Measurements from ENCODE around the gene NAT9.

Gene NAT9

DNA sequence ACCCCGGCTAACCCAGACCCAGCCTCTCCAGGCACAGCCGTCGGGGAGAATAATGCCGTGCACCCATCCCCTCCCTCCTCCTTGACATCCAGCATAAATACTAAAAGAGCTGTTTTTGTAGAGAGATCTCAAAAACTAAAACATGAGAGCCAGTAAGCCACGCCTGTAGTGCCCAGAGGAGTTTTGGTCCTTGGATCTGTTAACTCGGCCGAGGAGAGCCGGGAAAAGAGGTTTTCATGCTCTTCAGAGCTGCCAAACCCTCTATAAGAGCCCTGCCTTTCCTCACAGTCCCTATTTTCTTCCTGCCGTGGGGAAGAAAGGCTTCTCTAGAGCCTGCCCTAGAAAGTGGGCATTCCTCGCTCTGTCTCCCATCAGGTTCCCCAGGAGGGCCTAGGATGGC is 30.2 kb upstream of the NAT9 start:
- DNase-seq (ENCODE audit: low spot score): no peak

DNA sequence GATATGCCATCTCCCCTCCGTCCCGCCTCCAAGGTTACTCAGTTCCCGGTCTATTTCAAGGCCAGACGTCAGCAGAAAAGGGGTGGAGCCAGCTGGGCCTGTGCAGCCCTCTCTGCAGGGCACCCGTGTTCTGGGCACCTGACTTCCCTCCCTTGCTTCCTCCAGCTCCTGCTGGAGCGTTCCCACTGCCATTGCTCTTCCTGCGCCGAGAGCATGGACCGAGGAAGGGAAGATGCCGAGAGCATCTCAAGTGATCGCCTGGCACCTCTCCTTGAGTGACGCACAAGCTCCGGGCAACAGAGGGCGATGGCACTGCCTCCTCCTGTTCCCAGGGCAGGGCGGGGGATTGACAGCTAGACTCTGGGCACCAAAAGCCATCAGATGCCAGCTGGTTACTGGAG is 29.4 kb upstream of the NAT9 start:
- DNase-seq (ENCODE audit: low spot score): no peak

DNA sequence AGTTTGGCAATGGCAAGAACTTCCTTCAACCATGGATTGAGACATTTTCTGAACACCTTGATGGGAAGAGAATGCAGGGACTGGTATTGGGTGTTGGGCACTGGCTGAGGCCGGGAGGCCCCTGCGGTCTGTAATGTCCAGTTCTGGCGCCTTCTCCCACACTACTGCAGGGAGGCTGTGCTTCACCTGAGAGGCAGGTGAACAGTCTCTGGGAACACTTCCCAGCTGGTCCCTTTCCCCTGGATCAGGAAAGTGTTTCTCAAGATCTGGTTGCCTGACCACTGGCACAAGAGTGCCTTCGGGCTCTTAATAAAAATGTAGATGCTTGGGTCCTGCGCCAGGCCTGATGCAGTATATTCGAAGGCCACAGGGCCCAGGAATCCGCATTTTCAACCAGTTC is 28.5 kb upstream of the NAT9 start:
- no peak for DNase-seq (ENCODE audit: low spot score)

DNA sequence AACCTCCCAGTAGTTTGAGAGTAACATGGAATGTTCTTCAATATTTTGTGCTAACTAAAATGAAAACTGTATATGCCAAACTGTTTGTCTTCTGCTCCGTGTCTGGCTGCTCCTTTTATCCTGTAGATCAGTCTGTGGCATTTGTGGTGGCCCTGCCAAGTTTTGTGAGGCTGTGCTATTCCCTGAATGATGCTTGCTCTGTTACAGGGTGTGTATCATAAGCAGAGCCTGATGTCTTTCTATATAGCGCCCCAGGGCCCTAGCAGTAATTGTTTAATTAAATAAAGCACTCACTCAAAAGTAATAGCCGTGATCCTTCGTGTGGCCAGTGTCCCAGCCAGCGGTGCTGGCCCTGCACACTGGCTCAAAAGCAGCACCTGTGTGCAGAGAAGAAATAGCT is 27.8 kb upstream of the NAT9 start:
- DNase-seq (ENCODE audit: low spot score): peak; percentile 27

DNA sequence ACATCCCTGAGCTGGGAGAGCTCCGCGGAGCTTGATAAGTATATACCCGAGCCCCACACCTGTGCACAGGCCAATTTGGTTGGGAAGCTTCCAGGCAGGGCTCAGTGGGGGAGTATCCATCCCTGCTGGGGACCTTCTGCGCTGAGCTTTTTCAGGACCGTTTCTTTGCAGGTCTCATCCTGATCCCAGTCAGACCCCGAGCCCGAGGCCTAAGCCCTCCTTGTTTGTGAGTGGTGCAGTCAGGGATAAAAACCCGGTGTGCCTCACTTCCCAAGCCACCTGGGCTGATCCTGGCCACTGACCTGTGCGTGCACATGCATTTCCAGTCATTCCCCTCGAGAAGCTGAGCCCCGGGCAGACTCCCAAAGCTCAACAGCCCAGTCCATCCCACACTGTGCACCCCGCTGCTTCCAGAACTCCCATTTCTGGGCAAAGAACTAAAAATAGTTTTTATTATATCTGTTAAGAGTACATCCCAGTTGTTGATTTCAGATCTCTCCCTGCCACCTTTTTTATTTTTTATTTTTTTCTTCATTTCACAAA is 27.3 kb upstream of the NAT9 start:
- DNase-seq (ENCODE audit: low spot score): no peak

DNA sequence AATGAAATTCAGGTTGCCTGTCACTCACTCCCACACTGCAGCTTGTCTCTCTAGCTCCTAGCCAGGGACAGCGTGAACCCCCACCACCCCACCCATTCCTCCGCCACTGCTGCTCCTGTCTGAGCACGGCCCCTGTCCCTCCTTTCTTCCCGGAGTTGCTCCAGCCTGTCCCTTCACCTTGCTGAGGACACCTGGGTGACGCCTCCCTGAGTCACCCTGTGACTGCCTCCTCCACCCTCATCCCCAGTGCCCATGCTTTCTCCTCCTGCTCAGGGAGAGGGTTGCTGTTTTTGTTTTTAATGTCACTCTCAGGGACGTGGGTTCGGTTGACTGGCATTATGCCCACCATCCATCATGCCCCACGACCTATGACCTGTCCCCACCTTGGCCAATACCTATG is 25.8 kb upstream of the NAT9 start:
- DNase-seq (ENCODE audit: low spot score): no peak

DNA sequence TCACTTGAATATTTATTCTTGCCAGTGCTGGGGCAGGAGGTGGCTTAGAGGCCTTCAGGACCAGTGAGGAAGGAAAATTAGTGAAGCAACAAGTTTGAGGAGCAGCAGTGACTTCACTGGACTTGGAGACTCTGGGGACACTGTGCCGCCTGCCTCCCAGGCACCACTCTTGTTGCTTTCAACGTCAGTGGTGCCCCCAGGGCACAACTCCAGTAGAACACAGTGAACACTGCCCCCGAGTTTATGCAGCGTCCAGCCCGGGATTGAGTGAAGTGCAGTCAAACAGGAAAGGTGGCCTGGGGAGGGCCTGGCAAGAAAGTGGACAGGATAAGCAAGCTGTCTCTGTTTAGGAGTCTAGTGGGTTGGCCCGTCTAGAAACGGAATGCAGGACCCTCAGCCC is 24.4 kb upstream of the NAT9 start:
- DNase-seq (ENCODE audit: low spot score): no peak

DNA sequence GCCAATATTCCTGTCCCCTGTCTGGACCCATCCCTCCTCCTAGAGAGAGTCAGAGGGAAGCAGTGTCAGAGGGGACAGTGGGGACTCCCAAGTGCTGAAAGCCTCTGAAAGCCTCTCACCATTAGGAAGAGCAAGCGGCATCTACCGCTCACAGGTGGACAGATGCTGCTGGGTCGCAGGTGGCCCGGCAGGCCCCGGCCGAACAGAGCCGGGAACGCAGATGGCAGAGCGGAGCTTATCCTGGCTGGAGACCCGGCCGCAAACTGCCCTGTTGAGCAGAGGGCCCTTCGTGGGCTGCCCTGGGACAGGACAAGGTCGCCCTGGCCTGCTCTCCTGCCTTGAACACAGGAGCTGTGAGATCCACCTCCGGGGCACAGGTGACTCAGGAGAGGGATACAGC is 23.0 kb upstream of the NAT9 start:
- DNase-seq (ENCODE audit: low spot score): no peak

DNA sequence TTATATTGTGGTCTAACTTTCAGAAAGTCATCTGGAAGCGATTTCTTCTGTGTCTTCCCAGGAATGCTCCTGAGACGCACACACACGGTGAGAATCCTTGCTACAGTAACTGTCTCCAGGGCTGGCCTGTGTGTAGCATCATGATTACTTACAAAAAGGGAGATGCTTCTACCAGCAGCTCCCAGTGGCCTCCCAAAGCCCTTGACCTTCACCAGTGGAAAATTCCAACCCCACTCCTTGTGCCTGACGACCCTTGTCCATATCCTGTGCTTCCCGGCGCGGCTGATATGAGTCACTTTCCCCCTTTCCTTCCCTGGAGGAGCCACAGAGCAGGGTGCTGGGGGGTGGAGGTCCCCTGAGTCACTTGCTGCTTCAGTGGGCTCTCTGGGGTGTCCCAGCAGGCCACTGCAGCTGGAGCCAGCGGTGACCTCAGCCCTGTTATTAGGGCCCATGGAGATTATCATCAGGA is 22.1 kb upstream of the NAT9 start:
- no peak for DNase-seq (ENCODE audit: low spot score)

DNA sequence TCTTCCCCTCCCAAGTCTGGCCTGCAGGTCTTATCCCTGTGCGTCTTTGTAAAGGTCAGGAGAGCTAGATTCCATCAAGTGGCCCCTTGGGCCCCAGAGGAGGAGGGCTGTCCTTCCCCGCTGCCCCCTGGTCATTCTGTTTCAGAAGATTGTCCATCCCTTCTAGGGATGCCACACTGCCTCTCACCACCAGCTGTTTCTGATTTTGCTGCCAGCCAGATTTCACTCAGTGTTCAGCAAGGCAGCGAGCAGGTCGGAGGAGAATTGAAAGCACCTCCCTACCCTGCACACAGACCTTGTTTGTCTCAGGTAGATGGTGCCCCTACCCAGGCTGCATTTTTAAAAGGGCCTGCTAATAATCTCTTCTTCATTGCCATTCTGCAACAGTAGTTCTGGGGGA is 21.7 kb upstream of the NAT9 start:
- no peak for DNase-seq (ENCODE audit: low spot score)

DNA sequence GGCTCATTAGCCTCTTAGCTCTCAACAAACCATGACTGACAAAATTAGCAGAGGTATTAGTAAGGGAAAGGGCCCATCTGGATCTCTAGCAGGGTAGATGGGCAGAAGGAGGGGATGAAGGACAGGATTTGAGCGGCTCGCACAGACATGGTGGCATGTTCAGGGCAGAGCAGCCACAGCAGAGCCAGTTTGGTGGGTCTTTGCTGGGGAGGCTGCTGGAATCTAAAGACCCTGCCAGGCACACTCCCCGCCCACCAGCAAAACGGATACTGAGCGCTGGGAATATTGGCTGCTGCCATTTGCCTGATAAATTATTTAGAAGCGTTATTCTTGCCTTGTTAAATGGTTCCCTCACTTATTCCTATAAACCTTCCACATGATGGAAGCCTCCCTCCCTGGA is 20.7 kb upstream of the NAT9 start:
- no peak for DNase-seq (ENCODE audit: low spot score)

DNA sequence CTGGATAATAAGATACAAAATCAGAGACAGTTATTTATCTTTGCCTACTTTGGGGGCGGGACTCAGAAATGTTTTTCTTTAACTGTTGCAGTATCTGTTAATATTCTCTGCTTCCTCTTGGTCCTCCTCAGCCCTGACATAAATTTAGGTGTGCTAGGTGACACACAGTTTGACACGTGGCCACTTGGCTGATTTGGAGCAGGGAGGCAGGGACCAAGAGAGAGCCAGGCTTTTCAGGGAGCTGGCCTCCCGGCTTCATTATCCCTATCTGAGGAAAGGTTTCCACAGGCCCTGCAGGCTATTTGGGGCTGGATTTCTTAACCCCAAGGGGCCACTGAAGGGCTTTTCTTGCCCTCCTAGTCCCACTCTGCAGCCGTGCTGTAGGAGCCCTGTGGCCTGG is 20.1 kb upstream of the NAT9 start:
- DNase-seq (ENCODE audit: low spot score): no peak

DNA sequence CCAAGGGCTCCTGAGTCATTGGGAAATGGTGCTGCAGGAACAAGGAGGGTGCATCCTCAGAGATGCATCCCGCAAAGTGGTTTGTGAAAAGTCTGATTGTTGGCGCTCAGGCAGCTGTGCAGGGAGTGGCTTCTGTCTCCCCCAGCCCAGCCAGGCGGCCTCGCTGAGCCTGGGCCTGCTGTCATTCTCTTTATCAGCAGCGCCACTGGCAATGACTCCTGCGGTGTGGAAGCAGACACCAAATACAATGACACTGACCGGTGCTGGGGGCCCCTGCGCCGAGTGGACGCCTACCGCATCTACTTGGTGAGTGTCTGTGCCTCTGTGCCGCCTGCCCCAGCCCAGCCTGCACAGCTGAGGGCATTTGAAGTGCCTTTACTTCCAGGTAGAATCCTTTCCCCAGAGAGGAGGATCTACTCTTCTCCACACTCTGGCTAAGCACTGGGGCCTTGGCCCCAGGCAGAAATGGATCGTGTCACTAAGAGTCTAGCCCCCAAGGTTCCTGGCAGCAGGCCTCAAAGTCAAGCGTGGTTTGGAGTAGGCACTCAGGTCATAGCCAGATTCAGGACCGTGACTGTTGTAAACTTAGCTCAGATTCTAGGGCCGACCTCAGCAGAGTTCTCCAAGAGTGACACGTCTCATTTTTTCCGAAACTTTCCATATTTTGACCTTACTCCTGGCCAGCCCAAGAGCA is 19.3 kb upstream of the NAT9 start:
- no peak for DNase-seq (ENCODE audit: low spot score)

DNA sequence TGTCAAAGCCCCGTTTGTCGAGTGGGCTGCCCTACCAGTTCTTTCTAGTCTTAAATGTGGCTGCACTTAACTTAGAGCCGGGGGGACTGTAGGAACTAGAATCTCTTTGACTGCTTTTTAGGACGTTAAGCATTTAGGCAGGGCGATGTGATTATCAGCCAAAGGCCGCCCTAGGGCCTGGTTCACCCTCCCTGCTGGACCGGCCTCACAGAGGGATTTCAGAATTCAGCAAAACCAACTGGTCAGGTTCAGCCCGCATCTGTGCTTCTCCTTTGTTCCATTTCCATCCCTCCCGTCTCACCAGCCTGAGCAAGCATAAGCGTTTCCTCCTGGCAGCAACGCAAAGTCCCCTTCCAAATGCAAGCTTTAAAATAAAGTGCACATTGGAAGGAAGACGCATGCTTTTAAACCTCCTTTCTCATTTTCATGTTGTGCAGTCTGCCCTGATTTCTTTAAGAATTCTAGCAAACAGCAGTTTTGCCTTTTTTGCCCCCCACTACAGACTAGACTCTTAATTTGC is 16.5 kb upstream of the NAT9 start:
- no peak for DNase-seq (ENCODE audit: low spot score)

DNA sequence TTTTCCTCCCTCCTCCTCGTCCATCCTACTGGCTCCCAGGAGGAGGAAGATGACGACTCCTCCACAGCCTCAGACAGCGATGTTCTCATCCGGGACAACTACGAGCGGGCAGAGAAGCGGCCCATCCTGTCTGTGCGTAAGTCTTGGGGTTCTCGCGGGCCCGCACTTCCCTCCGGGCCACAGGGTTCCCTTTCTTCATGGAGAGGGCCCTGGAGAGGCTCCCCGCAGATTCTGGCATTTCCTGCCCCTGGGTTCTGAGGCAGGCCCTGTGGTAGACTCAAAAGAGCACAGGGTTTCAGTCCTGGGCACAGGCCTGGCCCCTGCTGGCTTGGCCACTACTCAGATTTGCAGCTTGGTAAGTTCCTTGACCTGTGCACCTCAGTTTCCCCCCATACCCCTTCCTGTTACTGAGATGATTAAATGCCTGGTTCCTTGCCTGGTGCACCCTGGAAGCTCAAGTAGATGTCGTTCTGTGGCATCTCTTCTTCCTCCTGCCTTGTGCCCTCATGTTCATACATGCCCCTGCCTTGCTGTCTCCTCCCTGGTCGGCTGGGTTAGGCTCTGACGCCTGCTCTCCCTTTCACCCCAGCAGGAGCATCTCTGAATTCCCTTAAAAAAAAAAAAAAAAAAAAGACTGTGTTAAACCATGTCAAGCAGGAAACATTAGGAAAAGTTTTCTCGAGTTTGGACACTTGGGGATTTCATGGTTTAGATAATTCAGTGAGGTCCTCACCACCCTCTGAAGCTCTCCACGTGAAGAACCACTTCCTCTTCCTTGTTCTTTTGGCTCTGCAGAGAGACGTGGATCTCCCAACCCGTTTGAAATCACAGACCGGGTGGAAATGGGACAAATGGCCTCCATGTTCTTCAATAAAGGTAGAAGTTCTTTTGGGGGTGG is 14.3 kb upstream of the NAT9 start:
- no peak for DNase-seq (ENCODE audit: low spot score)

DNA sequence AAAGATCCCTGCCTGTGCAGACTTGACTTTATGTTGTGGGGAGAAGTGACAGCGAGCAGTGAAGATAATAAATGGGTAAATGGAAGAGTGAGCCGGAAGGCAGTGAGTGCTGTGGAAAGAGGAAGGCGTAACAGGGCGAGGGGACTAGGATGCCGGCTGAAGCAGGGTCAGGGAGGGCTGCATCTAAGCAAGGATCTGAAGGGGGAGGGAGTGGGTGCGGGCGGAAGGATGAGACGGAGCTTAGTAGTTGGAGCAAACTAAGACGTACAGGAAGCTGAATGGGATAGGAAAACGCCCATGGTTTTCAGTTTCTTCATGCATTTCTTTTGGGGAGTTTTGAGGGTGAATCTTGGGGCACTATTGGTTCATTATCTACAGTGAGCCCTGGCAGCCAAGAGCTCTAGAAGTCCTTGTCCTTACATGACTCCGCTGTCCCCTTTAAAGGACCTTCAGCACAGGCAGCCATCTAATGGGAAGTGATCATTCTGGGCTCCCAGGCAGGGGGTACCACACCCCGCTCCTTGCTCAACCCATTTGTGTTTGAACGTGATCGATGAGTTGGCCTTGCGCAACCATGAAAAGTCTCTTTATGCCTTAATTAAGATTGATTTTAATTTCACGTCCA is 10.4 kb upstream of the NAT9 start:
- no peak for DNase-seq (ENCODE audit: low spot score)

DNA sequence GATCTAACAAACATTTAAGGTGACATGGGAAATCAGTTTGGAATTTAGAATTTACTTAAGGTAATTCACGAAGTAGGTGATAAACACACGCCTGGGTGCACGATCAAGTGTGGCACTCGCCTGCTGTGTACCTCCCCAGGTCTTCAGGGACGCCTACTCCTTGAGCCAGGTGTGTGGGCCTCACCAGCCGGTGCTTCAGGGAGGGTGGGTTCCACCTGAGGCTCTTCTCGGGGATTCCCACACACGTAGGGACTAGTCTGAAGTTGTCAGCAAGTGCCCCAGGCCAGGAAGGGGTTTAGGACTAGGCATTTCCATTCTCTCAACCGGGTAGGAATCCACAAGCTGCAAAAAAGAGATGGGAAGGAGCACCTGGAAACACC is 9.8 kb upstream of the NAT9 start:
- no peak for DNase-seq (ENCODE audit: low spot score)

DNA sequence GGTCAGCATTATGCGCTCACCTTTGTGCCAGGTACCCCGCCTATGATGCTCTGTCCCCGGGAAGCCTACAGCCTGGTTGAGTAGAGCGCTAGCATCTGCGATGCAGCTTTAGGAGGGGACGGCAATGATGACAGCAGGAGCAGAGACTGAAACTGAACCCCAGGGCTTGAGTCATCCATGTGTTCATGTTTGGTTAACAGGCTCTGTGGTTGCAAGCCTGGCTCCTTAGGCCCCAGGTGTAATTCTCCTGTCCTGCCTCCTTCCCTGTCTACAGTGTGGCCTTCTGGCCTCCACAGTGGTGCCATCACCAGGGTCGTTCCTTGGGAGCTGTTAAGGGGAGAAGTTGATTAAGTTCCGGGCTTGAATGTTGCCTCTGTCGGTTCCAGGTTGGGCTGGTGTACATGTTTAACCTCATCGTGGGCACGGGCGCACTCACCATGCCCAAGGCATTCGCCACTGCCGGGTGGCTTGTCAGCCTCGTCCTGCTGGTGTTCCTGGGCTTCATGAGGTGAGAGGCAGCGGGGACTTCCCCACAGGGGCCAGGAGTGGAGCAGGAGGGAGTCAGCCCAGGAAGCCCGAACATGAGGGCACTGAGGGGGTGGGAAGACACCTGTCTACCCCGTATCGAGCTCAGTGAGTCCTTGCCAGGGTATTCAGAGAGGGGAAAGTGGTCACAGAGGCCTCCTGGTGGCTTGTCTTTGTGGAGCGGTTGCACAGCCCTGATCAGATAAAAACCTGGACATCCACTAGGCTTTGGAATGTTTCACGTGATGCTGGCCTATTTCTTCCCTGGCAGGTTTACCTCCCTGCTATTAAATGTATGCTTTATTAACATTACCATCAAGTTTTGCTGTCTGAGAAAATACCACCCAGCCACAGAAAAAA is 9.2 kb upstream of the NAT9 start:
- DNase-seq (ENCODE audit: low spot score): no peak

DNA sequence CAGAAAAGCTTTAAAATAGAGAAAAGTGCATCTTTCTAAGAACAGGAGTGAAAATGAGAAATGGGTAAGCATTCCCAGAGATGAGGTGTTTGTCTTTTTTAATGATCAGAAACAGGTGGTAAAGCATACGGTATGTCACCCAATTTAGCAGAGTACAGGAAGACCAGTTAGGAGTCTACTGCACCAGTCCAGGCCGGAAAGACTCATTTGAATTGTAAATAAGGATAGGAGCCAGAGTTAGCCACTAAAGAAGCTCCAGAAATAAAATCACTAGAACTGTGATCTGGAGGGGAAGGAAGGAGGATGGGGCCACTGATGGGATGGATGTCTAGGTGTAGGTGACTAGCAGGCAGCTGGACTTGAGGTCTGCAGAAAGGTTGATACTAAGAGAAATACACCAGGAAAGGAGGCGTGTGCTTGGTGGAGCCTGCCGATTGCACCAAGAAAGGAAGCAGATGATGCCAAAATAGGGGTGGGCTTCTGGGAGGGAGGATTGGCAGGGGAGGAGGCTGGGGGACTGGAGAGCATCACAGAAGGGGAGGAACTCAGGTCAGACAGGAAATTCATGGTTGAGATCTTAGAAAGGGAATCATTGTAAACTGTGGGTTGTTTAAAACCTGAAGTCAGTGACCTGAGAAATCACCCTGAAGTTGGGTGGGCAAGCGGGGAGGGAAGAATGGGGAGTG is 8.1 kb upstream of the NAT9 start:
- DNase-seq (ENCODE audit: low spot score): no peak

DNA sequence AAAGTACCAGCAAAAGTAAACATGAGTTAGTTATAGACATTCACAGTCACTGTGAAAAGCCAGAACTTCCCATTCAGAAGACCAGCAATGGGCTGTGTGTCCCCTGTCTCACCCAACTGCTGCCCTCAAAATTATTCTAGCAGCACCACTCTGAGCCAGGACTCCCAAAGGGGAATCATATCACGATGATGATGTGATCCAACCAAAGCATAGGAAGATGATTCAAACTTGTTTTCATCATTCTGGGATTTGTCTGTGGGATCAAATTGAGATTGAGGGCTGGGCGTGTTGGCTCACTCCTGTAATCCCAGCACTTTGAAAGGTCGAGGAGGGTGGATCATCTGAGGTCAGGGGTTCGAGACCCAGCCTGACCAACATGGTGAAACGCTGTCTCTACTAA is 6.4 kb upstream of the NAT9 start:
- DNase-seq (ENCODE audit: low spot score): no peak
